K562 (cell line): ENCODE measurements around the gene LRFN2. TPM values are rescaled to one million over a fixed set of nuclear protein-coding genes. Genes with fewer than 3 reads are reported as not detected.

Source experiments
- ETV5 ChIP-seq: sonication (generic); formaldehyde crosslinking; IDR thresholded peaks from 2 replicates; pipeline ENCODE4 v1.4.0; 2020; ENCODE audit warnings: low read depth, mild to moderate bottlenecking, missing genetic modification reagents
- EZH2 ChIP-seq: IDR thresholded peaks from 2 replicates; pipeline ENCODE4 v1.6.1; 2012; ENCODE audit warnings: low read depth, mild to moderate bottlenecking, inconsistent platforms, low read length, borderline replicate concordance
- NELFE ChIP-seq: IDR thresholded peaks from 2 replicates; pipeline ENCODE4 v1.6.1; 2011; ENCODE audit warnings: mild to moderate bottlenecking; ENCODE audit not compliant: insufficient read depth, insufficient read length
- SUPT5H ChIP-seq: fragments of 450-650 bp; IDR thresholded peaks from 2 replicates; pipeline ENCODE4 v1.6.1; 2016
- TBP ChIP-seq: optimal IDR thresholded peaks from 2 replicates; pipeline ENCODE3; 2011; ENCODE audit warnings: low read depth, low read length, improper control_type of control experiment
- TSHZ1 ChIP-seq: fragments of 250-450 bp; sonication (Bioruptor Pico); IDR thresholded peaks from 2 replicates; pipeline ENCODE4 v1.4.0; 2020; ENCODE audit warnings: mild to moderate bottlenecking, moderate library complexity
- ZBTB40 ChIP-seq, 2 experiments: fragments of 450-650 bp in 1 of 2; sonication (generic) in 1 of 2; formaldehyde crosslinking in 1 of 2; IDR thresholded peaks; 2 replicates each; pipeline versions ENCODE4 v1.7.1 to v1.9.0; 2016 to 2022; ENCODE audit warnings: inconsistent platforms in 1 of 2, mild to moderate bottlenecking in 1 of 2, missing genetic modification reagents in 1 of 2
- ZZZ3 ChIP-seq: fragments of 450-650 bp; IDR thresholded peaks from 2 replicates; pipeline ENCODE4 v1.6.1; 2016; ENCODE audit warnings: antibody characterized with exemption, mild to moderate bottlenecking, moderate library complexity
- polyA plus RNA-seq, 8 experiments: library from polyadenylated mRNA; depleted of rRNA in 4 of 8; stranded (reverse) in 5 of 8; unstranded in 3 of 8; fragments of >200 nt; fragmentation: Nextera tagmentation in 2 of 8; fragmentation: Illumina TruSeq in 1 of 8; extraction: Ambion mirVana in 2 of 8; extraction: Trizol in 1 of 8; gene quantifications; 2 replicates each; pipeline versions ENCODE4 v1.2.1 to v1.2.3, GENCODE V29; 2011 to 2014; ENCODE audit warnings: inconsistent platforms in 1 of 8, missing spikeins in 1 of 8
- total RNA-seq, 7 experiments: library from RNA; depleted of rRNA in 6 of 7; stranded (reverse); fragments of >200 nt in 6 of 7; fragmentation: Illumina TruSeq in 2 of 7; extraction: Trizol in 2 of 7; gene quantifications; 2 replicates each; pipeline versions ENCODE4 v1.2.1 to v1.2.3, GENCODE V29; 2011 to 2021; ENCODE audit warnings: low replicate concordance in 1 of 7

Gene LRFN2
- total and polyA plus RNA-seq, 9 of the 15 experiments (the other 6 are each of a cell fraction or from before 2014, with no cell fraction given) = not detected

GRCh38 chr6:40509086-40509485 lies 78.1 kb downstream of the LRFN2 start (continued):
- TF ChIP-seq ZBTB40 (IDR thresholded peaks at IDR 0.05) (no peak), ZBTB40 (CRISPR knock-in tag; IDR thresholded peaks at IDR 0.05) (no peak), ETV5 (CRISPR knock-in tag) (no peak), TBP (no peak), NELFE (no peak), SUPT5H (no peak), EZH2 (no peak), TSHZ1 (CRISPR knock-in tag) (no peak), ZZZ3 (no peak)
- TF ChIP-seq, all 486 proteins: peak for 0
